Stimulated activated CD4-positive, alpha-beta T cell treated with anti-CD3 and anti-CD28 coated beads, Interleukin-4, amount 100 ng/mL, for 24 hours (primary cell): ENCODE measurements around the gene MYCBPAP.

Experiments
- DNase-seq: peaks from one replicate; pipeline ENCODE4 v3.0.0-alpha.2; 2020

MYCBPAP gene

DNA sequence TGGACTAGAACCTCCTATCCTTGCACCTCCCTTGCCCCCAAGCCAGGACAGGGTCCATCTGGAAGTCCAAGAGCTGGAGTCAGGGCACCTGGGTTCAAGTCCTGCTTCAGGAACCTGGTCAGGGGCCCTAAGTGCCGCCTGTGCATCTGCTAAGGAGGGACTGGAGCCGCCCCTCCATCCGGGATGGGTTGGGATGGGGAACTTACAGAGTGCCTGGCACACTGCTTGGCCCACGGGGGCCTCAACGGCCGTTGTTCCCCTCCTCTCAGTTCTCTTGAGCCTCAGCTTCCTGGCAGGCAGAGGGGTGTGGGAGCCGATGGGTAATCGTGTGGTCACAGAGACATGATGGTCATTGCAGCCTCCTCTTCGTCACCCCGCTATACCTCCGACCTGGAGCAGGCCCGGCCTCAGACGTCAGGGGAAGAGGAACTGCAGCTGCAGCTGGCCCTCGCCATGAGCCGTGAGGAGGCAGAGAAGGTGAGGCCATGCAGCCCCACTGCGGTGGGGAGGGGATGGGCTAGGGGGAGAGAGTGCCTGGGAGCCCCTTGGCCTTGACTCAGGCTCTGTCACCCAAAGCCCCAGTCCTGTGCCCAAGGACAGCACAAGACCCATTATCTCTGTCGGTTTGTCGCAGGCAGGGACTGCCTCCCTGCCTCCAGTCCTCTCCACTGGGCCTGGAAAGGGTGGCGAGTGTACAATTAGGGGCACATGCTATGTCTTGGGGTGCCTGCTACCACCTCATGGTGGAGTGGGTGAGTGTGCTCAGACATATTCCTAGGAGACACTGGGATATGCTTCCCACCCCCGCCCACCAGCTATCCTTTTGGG lies 29.7 kb downstream of the MYCBPAP start:
- no peak for DNase-seq

DNA sequence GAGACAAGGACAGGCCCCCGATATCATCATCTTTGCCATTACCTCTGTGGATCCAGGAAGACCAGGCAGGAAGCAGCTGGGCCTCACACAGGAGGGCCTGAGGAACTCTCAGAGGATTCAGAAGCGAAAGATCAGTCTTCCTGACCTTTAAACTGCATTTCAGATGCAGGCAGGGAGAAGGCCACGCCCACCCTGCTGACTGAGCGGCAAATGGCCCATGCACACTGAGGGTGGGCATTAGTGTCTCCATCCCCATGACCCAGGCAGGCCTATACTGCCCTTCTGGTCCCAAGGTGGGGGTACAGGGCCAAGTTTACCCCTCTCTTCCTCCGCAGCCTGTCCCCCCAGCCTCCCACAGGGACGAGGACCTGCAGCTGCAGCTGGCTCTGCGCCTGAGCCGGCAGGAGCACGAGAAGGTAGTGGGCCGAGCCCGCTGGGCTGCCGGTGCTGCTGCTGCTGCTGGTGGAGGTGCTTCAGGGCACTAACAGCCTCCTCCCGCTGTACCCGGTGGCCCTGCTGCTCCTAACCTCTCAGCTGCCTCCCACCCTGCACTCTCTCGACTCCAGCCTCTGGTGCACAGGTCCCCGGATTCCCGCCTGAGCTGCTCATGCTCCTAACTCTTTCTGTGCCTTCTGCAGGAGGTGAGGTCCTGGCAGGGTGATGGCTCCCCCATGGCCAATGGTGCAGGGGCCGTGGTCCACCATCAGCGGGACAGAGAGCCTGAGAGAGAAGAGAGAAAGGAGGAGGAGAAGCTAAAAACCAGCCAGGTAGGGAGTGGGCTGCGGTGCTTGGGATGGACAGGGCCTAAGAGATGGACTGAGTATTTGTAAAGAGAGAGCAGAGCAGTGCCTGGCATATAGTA lies 30.5 kb downstream of the MYCBPAP start:
- DNase-seq, result no peak

DNA sequence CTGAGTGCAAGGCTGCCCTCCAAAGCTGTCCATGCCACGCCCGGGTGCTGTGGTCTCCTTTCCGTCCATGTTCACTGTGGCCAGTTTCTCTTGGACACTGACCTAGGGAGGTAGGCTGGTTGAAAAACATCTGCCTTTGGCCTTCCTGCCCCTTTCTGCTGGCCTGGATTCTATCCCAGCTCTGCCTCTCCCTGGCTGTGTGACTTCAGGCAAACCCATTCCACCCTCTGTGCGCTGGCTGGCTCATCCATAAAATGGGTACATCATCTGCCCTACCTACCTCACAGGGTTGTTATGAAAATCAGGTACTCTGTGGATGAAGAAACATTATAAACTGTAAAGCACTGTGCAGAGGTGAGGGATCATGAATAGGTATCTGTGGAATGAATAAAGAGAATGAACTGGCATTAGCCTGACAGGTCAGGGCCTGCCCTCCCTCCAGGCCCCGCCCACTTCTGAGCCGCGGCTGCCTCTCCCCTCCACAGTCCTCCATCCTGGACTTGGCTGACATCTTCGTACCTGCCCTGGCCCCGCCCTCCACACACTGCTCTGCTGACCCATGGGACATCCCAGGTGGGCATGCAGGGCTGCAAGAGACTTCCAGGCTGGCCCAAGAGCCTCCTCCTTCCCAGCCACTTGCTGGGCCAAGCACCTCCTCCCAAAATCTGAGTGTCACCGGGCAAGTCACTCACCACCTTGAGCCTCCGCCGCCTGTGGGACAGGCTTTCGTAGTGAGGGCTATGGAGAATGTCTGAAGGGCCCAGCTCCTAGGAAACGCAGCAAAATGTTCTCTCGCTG lies 31.7 kb downstream of the MYCBPAP start:
- DNase-seq, result no peak

DNA sequence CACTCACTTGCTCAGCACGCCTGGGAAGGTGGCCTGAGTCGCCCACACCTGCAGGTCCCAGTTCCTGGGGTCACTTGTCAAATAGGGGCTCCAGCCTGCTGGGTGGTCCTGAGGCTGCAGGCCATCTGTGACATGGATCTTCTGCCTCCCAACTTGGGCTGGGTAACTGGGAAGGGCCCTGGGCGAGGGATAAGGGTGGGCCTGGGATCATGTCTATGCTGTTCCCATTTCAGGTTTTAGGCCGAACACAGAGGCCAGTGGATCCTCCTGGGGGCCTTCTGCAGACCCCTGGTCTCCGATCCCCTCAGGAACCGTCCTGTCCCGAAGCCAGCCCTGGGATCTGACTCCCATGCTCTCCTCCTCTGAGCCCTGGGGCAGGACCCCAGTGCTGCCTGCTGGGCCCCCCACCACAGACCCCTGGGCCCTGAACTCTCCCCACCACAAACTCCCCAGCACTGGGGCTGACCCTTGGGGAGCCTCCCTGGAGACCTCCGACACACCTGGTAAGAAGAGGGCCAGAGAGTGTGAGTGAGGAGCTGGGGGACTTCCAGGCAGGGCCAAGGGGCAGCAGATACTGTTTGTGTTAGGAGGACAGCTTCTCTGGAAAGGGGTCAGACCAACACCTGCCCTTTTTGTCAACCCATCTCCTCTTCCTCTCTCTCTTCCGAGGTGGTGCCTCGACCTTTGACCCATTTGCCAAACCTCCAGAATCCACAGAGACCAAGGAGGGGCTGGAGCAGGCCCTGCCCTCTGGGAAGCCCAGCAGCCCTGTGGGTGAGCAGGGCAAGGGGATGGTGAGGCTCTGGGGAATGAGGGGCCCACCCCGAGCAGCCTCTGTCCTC lies 32.5 kb downstream of the MYCBPAP start:
- no peak for DNase-seq

- no peak for DNase-seq
Measured at GRCh38 chr17:50541402-50541715, 33.1 kb downstream of the MYCBPAP start.

DNA sequence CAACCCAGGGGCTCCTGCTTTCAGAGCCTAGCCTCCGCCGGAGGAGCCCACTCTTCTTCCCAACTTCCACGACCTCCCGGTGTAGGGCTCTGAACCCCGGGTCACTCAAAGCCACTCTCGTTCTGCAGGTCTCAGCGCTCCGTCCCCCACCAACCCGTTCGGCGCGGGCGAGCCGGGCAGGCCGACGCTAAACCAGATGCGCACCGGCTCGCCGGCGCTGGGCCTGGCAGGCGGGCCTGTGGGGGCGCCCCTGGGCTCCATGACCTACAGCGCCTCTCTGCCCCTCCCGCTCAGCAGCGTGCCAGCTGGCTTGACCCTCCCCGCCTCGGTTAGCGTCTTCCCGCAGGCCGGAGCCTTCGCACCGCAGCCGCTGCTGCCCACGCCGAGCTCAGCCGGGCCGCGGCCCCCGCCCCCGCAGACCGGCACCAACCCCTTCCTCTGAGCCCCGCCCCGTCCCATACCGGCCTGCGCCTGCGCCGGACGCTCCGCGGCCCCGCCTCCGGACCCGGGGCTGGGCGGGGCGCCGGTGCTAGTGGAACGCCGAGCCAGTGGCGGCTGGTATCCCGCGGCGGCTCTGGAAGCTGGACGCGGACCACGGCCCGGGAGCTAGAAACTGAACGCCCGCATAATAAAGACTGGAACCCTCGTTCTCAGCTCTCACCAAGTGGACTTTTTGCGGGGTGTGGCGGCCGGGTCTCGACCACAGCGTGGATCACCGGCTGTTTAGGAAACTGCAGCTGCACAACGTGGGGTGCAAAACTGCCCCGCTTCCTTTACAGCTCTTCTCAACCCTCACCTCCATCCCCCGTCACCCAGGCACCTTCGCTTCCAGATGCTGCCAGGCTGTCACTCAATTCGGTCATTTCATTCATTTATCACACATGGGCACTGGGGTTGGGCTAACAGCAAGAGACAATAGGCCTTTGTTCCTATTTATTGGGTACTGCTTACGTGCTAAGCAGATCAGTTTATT lies 33.8 kb downstream of the MYCBPAP start:
- DNase-seq, result peak; percentile 84

DNA sequence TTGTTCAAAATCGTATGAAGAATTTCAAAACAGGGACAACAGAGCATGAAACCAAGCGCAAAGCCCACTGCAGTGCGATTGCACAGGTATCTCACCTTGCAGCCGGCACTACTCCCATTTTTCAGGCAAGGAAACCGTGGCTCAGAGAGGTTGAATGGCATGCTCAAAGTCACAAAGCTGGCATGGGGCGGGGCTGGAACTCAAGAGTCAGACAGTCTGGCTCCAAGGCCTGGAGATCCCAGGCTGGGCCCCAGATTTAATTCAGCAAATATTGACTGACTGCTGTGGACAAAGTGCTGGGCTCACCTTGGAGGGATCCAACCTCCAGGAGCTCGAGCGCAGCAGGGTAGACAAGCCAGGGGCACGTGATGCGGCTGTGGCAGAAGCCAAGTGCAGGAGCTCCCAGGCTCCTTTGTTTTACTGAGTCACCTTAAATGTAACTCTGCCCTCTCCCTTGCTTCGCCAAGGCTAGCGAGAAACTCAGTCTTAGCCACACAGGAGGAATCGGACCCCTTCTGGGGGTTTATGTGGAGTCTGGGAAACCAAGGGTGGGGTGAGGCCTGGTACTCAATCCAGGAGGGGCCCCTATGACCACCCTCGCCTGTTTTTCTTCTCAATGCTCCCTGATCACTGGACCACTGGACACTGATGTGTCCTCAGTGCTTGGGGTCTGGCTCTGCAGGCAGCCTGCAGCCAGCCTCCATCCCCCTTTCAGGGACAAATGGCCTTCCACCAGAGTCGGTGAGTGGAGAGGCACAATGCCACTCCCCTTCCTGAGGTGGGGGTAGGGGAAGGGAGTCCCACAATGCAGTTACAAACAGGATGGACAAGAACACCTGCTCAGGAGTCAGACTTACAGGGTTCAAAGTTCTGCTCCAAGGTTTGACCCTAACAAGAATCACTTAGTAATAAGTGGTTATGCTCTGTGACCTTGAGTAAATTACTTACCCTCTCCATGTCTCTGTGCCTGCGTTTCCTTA lies 34.8 kb downstream of the MYCBPAP start:
- no peak for DNase-seq

GRCh38 chr17:50544516-50544915 lies 36.3 kb downstream of the MYCBPAP start:
- no peak for DNase-seq

GRCh38 chr17:50545311-50545710 lies 37.1 kb downstream of the MYCBPAP start:
- no peak for DNase-seq

DNA sequence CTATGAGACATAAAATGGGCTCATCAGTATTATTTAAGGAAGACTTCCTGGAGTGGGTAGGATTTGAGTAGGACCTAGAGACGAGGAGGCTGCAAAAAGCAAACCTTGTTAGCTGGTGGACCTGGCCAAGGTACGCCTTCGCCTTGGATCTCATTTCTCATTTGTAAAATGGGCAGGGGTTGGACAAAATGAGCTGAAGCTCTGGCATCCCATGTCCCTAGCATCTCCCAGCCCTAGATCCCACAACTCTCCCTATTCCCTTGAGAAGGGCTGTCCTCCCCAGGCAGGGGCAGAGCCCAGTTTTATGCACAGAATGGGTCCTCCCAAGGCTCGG lies 38.4 kb downstream of the MYCBPAP start:
- no peak for DNase-seq

DNA sequence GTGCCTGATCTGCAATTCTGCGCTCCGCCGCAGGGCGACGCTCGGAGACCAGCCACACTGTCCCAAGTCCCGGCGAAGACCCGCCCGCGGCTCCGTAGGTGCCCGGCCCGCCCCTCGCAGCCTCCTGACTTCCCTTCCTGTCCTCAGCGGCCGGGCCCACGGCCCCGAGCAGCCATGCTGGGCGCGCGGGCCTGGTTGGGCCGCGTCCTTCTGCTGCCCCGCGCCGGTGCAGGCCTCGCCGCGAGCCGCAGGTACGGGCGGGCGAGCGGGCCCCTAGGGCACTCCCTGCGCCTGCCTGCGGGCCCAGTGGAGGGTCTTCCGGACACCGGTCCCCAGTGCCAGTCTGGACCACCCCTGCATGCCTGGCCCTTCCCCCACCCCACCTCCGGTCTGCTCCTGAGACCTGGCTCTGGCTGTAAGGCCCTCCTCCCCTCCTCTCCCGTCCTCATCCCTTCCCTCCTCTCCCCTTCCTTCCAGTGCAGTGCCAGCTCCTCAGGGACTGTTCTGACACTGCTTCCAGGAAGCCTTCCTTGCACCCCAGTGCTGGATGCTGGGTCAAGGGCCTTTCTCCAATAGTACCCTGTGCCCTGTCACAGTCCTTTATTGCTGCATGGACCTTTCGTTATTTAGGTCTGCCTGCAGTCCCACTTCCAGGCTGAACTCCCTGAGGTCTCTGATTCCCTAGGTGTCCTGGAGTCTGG lies 38.9 kb downstream of the MYCBPAP start, which contains the start of gene SPATA20:
Gene SPATA20 (plus strand): TSS at position 140 of the 701 bp plus-strand sequence. CDS start 35 bp downstream, at position 175.
- DNase-seq, result peak; percentile 88

- no peak for DNase-seq
Measured at GRCh38 chr17:50547736-50548083, 39.5 kb downstream of the MYCBPAP start.

DNA sequence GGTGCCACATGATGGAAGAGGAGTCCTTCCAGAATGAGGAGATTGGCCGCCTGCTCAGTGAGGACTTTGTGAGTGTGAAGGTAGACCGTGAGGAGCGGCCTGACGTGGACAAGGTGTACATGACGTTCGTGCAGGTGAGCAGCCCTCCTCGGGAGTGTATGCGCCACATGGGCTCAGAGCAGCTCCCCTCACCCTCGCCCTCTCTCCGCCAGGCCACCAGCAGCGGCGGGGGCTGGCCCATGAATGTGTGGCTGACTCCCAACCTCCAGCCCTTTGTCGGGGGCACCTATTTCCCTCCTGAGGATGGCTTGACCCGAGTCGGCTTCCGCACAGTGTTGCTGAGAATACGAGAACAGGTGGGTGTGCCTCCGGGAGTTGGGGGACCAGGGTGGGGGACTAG lies 40.6 kb downstream of the MYCBPAP start:
- no peak for DNase-seq

GRCh38 chr17:50549256-50549941 lies 41.2 kb downstream of the MYCBPAP start:
- no peak for DNase-seq

DNA sequence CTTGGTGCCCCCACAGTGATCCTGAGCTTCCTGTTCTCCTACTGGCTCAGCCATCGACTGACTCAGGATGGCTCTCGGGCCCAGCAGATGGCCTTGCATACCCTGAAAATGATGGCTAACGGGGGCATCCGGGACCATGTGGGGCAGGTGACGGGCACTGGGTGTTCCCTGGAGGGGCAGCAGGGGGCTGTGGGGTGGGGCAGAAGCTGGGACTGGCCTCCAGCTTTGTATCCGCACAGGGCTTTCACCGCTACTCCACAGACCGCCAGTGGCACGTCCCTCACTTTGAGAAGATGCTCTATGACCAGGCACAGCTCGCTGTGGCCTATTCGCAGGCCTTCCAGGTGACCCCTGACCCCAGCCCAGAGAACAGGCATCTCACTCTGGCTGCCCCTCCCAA lies 41.7 kb downstream of the MYCBPAP start:
- no peak for DNase-seq

DNA sequence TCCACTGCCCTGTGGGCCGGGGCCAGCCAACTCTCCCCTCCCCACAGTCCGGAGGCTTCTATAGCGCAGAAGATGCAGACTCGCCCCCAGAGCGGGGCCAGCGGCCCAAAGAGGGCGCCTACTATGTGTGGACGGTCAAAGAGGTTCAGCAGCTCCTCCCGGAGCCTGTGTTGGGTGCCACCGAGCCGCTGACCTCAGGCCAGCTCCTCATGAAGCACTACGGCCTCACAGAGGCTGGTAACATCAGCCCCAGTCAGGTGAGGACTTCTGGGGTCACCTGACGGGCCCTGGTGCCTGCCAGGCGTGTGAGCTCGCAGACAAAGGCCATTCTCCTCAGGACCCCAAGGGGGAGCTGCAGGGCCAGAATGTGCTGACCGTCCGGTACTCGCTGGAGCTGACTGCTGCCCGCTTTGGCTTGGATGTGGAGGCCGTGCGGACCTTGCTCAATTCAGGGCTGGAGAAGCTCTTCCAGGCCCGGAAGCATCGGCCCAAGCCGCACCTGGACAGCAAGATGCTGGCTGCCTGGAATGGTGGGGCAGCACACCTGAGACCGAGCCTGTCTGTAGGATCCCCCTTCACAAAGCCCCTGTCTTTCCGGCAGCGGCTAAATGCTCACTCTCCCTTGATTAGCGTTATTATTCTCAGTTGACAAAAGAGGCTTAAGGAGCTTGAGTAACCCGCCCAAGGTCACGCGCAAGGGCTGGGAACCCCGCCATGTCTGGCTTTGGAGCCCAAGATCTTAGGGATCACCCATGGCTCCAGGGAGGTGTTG lies 42.6 kb downstream of the MYCBPAP start:
- no peak for DNase-seq

DNA sequence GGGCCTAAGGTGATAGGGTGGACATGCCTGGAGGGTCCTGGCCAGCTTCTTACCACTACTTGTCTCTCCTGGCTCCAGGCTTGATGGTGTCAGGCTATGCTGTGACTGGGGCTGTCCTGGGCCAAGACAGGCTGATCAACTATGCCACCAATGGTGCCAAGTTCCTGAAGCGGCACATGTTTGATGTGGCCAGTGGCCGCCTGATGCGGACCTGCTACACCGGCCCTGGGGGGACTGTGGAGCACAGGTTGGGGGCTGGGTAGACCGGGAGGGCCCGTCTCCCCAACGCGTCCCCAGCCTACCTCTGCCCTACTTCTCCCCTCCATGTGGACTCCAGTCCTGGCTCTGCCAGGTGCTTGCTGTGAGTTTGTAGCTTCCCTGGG lies 43.2 kb downstream of the MYCBPAP start:
- DNase-seq, result no peak

- no peak for DNase-seq
Measured at GRCh38 chr17:50551884-50552283, 43.6 kb downstream of the MYCBPAP start.
